Right lobe of liver (tissue), 4 donors: Measurements from ENCODE around the gene GLIS1.

Experiments
- POLR2A ChIP-seq: fragments of 450-650 bp; IDR thresholded peaks from one replicate; pipeline ENCODE4 v1.6.1; 2017; ENCODE audit warnings: antibody characterized with exemption, mild to moderate bottlenecking
- TF ChIP-seq, protein P1 (sequence below), 4 donors: fragments of 200-600 bp in 3 of 4; fragments of 450-650 bp in 1 of 4; IDR thresholded peaks; one replicate each; pipeline versions ENCODE4 v1.5.1 to v1.8.0; 2016 to 2022; ENCODE audit warnings: antibody characterized with exemption in 4 of 4, mild to moderate bottlenecking in 2 of 4
- donor health status: DM: no; HTN: no; CAD: no.
- donor health status: DM: no; HTN: no; CAD: no.
- donor health status: DM: no; HTN: yes; CAD: no.

DNA sequence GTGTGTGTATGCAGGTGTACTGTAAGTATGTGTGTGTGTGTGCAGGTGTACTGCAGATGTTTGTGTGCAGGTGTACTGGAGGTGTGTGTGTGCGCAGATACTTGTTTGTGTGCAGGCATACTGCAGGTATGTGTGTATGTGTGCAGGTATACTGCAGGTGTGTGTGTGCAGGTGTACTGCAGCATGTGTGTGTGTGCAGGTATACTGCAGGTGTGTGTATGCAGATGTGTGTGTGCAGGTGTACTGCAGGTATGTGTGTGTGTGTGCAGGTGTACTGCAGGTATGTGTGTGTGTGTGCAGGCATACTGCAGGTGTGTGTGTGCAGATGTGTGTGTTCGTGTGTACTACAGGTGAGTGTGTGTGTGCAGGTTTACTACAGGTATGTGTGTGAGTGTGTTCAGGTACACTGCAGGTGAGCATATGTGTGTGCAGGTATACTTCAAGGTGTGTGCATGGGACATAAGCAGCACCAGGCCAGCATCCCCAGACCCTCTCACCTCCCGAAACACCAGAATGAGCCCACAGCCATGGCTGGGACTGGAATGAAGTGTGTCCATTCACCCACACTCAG lies 182.2 kb downstream of the GLIS1 start:
- TF ChIP-seq, protein P1, sequence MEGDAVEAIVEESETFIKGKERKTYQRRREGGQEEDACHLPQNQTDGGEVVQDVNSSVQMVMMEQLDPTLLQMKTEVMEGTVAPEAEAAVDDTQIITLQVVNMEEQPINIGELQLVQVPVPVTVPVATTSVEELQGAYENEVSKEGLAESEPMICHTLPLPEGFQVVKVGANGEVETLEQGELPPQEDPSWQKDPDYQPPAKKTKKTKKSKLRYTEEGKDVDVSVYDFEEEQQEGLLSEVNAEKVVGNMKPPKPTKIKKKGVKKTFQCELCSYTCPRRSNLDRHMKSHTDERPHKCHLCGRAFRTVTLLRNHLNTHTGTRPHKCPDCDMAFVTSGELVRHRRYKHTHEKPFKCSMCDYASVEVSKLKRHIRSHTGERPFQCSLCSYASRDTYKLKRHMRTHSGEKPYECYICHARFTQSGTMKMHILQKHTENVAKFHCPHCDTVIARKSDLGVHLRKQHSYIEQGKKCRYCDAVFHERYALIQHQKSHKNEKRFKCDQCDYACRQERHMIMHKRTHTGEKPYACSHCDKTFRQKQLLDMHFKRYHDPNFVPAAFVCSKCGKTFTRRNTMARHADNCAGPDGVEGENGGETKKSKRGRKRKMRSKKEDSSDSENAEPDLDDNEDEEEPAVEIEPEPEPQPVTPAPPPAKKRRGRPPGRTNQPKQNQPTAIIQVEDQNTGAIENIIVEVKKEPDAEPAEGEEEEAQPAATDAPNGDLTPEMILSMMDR (IDR thresholded peaks at IDR 0.05): no peak
- no peak for TF ChIP-seq POLR2A
